HuH-7 (cell line): Measurements from ENCODE around the gene SPSB4.

ENCODE experiments used
- DNase-seq: peaks from one replicate; pipeline ENCODE4 v3.0.0; 2011; ENCODE audit warnings: low spot score

SPSB4 gene

GRCh38 chr3:141152801-141153678, 101.9 kb downstream of the SPSB4 start:
- no peak for DNase-seq

DNA sequence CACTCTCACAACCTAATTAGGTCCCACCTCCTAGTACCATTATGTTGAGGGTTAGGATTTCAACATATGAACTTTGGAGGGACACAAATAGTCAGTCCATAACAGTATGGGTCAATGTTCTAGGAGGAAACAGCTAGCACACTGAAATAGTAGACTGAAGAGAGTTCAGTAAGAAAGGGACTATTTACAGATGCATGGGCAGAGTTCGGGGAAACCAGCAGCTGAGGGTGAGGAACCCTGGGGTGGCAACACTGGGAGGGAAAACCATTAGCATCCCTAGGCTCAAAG, 102.5 kb downstream of the SPSB4 start:
- DNase-seq: no peak

- DNase-seq: no peak
These were observed 113.7 kb downstream of the SPSB4 start for GRCh38 chr3:141164852-141165251.

DNA sequence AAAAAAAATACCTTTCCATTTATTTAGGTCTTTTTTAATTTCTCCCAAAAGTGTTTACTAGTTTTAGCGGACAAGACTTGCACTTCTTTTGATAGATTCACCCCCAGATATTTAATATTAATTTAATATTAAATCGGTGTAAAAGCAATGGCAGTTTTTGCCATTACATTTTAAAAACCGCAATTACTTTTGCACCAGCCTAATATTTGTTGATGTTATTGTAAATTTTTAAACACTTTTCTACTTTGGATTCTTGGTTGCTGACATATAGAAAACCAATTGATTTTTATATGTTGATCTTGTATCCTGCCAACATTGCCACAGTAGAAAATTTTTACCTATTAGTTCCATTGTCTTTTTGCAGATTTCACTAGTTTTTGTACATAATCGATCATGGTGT, 116.5 kb downstream of the SPSB4 start:
- DNase-seq: no peak

GRCh38 chr3:141170678-141171295, 119.6 kb downstream of the SPSB4 start:
- no peak for DNase-seq

DNA sequence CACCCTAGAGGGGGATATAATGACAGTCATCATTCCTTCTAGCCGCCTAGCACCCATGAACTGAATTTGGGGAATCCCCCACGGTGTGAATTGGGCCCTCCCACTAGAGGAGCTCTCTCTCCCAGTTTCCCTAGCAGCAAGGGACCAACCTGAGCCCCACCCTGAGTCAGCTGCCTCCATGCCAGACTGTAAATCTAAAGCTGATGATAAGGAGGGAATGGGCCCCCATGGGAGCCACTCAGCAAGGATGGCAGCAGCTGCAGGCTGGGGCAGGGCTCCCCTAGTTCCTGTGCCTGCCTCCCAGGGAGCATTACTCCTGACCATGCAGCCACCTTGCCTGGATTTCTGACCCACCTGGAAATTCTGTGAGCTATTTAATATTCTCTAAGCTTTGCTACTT, 123.5 kb downstream of the SPSB4 start:
- no peak for DNase-seq

- no peak for DNase-seq
These were observed 125.6 kb downstream of the SPSB4 start for GRCh38 chr3:141176775-141177174.

GRCh38 chr3:141178026-141178425, 126.9 kb downstream of the SPSB4 start:
- DNase-seq: no peak

GRCh38 chr3:141178551-141178950, 127.4 kb downstream of the SPSB4 start:
- DNase-seq: no peak

- no peak for DNase-seq
These were observed 128.8 kb downstream of the SPSB4 start for GRCh38 chr3:141179983-141180382.

GRCh38 chr3:141181196-141181595, 130.0 kb downstream of the SPSB4 start:
- DNase-seq: no peak

DNA sequence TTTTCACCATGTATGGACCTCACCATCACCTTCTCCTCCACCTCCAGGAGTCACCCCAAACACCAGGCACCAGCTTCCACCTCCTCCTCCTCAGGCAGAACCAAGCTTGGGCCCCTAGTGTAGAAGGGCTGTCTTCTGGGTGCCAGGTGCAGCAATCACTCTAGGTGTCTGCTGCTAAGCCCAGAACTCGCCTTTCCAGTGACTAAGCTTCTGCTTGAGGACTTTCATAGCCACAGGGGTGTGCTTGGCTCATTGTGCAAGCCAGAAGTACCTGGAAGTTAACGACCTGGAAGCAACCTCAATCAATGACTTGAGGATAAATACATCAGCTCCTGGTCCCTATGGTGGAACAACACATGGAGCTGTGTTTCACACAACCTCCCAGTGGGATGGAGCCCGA, 130.7 kb downstream of the SPSB4 start:
- no peak for DNase-seq

DNA sequence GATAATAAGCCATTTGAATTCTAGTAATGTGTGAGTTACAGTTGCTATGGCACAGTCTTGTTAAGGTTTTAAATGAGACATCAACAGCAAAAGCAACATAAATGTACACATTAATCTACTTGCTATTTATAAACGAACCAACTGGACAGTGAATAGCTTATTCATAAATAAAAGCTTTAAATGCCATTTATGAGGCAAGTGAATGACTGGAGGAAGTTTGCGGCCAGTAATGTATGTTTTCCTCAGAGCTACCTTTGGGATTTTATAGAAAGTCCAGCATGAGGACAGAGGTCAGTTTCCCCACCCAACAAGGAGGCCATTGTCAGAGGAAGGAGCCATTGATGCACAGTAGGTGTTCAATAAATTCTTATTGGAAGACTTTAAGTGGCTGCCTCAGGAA, 132.5 kb downstream of the SPSB4 start:
- no peak for DNase-seq

DNA sequence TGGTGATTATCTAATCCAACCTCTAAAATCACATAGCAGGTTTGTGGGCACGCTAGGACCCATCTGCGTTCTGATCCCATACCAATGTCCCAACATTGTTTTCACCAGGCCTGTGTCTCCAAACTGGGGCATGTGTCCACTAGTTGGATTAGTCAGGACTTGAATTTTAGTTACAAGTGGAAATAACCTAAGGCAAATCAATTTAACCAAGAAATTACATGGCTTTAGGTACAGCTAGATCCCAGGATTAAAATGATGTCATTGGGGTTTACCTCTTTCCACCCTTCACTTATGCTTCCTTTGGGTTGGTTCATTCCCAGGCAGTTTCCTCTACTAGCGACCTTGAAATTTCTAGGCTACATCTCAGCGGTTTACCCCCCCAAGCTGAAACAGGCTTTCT, 133.3 kb downstream of the SPSB4 start:
- no peak for DNase-seq

DNA sequence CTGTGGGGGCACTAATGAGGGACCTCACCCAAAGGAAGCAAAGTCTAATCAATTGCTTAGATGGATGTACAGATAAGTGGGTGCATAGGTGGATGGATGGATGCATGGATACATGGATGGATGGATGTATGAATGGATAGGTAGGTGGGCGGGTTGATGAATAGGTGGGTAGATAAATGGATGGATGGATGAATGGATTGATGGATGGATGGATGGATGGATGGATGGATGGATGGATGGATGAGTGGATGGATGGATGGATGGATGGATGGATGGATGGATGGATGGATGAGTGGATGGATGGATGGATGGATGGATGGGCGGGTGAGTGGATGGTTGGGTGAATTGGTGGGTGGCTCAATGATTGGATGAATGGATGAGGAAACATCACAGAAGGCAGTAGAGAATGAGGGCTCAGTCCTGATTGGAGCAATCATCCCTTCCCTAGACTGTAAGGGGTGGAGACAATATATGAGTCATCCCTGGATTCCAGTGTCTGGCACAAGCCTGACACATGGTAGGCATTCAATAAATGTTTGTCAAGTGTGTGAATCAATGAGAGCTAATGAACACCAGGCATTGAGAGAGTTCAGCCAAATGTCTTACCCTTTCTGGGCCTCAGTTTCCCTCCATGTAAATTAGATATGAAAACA, 140.1 kb downstream of the SPSB4 start:
- DNase-seq: no peak

- DNase-seq: peak; percentile 46
These were observed 141.2 kb downstream of the SPSB4 start for GRCh38 chr3:141192345-141192744.

DNA sequence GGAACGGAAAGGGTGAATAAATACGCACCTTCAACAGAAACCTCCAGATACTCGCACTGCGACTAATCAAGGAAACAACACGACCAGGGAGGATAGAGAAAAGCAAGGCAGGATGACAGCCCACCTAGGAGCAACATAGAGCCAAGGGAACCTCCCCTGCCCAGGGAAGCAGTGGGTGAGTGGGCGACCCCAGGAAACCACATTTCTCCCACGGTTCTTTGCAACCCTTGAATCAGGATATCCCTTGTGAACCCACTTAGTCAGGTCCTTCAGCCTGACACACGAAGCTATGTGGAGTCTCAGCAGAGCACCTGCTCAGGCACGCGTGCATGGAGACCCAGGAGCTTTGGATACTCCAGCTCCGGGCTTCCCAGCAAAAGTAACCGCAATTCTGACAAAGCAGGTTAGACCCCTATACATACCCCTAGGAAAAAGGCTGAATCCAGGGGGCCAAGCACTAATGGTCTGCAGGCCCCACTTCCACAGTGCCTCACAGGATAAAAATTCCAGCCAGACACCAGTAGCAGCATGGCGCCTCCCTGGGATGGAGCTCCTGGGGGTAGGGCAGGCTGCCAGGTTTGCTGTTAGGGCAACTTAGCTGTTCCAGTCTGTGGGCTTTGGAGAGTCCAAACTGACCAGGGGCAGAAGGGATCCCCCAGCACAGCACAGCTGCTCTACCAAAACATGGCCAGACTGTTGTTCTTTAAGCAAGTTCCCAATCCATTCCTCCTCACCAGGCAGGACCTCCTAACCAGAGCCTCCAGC, 142.1 kb downstream of the SPSB4 start:
- DNase-seq: no peak
